ENCODE measurements around the gene PCIF1. TPM values are rescaled to one million over a fixed set of nuclear protein-coding genes. Genes with fewer than 3 reads are reported as not detected.

The PCIF1 gene
- total and polyA plus RNA-seq, 4 donors: 9.2 to 12.4 (median 11.5) TPM

GRCh38 chr20:45962031-45962755 lies 27.7 kb downstream of the PCIF1 start:
- Histone ChIP-seq H3K9me3 (ENCODE audit: control insufficient read depth in 4 of 4, low read length in 3 of 4) (no peaks in the 10 kb centered on the region), H3K27ac (ENCODE audit: low read depth in 1 of 2, low read length in 2 of 2) (no peak overlapping the region), H3K9ac (ENCODE audit: low read depth in 1 of 2, low read length in 2 of 2) (no peak overlapping the region), H3K27me3 (ENCODE audit: control insufficient read depth in 4 of 4, insufficient read depth in 4 of 4, low read length in 3 of 4) (no peaks in the 10 kb centered on the region), H3K36me3 (ENCODE audit: control insufficient read depth in 4 of 4, insufficient read depth in 3 of 4, low read depth in 1 of 4, low read length in 3 of 4) (peaks cover 15 to 90% (median 60%) of the 10 kb centered on the region in 4 donors), H3K4me1 (ENCODE audit: control insufficient read depth in 4 of 4, insufficient read depth in 4 of 4, low read length in 3 of 4) (no peaks in the 10 kb centered on the region), H3K4me3 (ENCODE audit: low read depth in 1 of 3, low read length in 3 of 3) (no peak overlapping the region)
- WGBS: 94% methylated on average over 26 of the region's 26 CpGs
- TF ChIP-seq FOXA2 (IDR thresholded peaks at IDR 0.05) (no peak), EGR1 (IDR thresholded peaks at IDR 0.05; ENCODE audit: low read depth in 2 of 2) (no peak), MAX (IDR thresholded peaks at IDR 0.05) (no peak), NR2F2 (IDR thresholded peaks at IDR 0.05) (no peak), ATF3 (IDR thresholded peaks at IDR 0.05) (no peak), FOXA1 (IDR thresholded peaks at IDR 0.05) (no peak), HNF4A (conservative IDR thresholded peaks at IDR 0.05) (no peak), YY1 (IDR thresholded peaks at IDR 0.05) (no peak), HNF4G (IDR thresholded peaks at IDR 0.05) (no peak), RXRA (IDR thresholded peaks at IDR 0.05) (no peak), RAD21 (IDR thresholded peaks at IDR 0.05) (no peak)
- no peak for DNase-seq (ENCODE audit: low spot score)

GRCh38 chr20:45963059-45964005 lies 28.8 kb downstream of the PCIF1 start:
- no peaks in the 10 kb centered on the region for H3K27me3 ChIP-seq (ENCODE audit: control insufficient read depth in 4 of 4, insufficient read depth in 4 of 4, low read length in 3 of 4)
- TF ChIP-seq CTCF (IDR thresholded peaks at IDR 0.05; ENCODE audit: low read depth, low read length, missing input control) (peak; percentile 44), RAD21 (IDR thresholded peaks at IDR 0.05) (peak; percentile 72 to 84), SP1 (IDR thresholded peaks at IDR 0.05) (no peak)
- H3K27ac ChIP-seq (ENCODE audit: low read depth in 1 of 2, low read length in 2 of 2): no peak overlapping the region
- WGBS: 85% methylated on average over 34 of the region's 34 CpGs
- no peak for DNase-seq (ENCODE audit: low spot score)
- no peak overlapping the region for H3K9ac ChIP-seq (ENCODE audit: low read depth in 1 of 2, low read length in 2 of 2)
- H3K9me3 ChIP-seq (ENCODE audit: control insufficient read depth in 4 of 4, low read length in 3 of 4): no peaks in the 10 kb centered on the region
- H3K4me3 ChIP-seq (ENCODE audit: low read depth in 1 of 3, low read length in 3 of 3): no peak overlapping the region
- H3K4me1 ChIP-seq (ENCODE audit: control insufficient read depth in 4 of 4, insufficient read depth in 4 of 4, low read length in 3 of 4): no peaks in the 10 kb centered on the region
- H3K36me3 ChIP-seq (ENCODE audit: control insufficient read depth in 4 of 4, insufficient read depth in 3 of 4, low read depth in 1 of 4, low read length in 3 of 4): peaks cover 15 to 90% (median 61%) of the 10 kb centered on the region in 4 donors

- Histone ChIP-seq H3K27ac (ENCODE audit: low read depth in 1 of 2, low read length in 2 of 2) (no peak overlapping the region), H3K36me3 (ENCODE audit: control insufficient read depth in 4 of 4, insufficient read depth in 3 of 4, low read depth in 1 of 4, low read length in 3 of 4) (peaks cover 15 to 88% (median 58%) of the 10 kb centered on the region in 4 donors), H3K4me3 (ENCODE audit: low read depth in 1 of 3, low read length in 3 of 3) (no peak overlapping the region), H3K9me3 (ENCODE audit: control insufficient read depth in 4 of 4, low read length in 3 of 4) (no peaks in the 10 kb centered on the region), H3K27me3 (ENCODE audit: control insufficient read depth in 4 of 4, insufficient read depth in 4 of 4, low read length in 3 of 4) (no peaks in the 10 kb centered on the region), H3K4me1 (ENCODE audit: control insufficient read depth in 4 of 4, insufficient read depth in 4 of 4, low read length in 3 of 4) (no peaks in the 10 kb centered on the region), H3K9ac (ENCODE audit: low read depth in 1 of 2, low read length in 2 of 2) (no peak overlapping the region)
- no peak for DNase-seq (ENCODE audit: low spot score)
- 93% methylated on average over 9 of the region's 9 CpGs for WGBS
- no peak for TF ChIP-seq FOXA1 (IDR thresholded peaks at IDR 0.05)
- TF ChIP-seq HNF4G (IDR thresholded peaks at IDR 0.05): no peak
- TF ChIP-seq EGR1 (IDR thresholded peaks at IDR 0.05; ENCODE audit: low read depth in 2 of 2): no peak
- no peak for TF ChIP-seq HNF4A (conservative IDR thresholded peaks at IDR 0.05)
- no peak for TF ChIP-seq ZBTB33 (IDR thresholded peaks at IDR 0.05)
- no peak for TF ChIP-seq NR2F2 (IDR thresholded peaks at IDR 0.05)
- no peak for TF ChIP-seq ATF3 (IDR thresholded peaks at IDR 0.05)
- TF ChIP-seq GABPA (IDR thresholded peaks at IDR 0.05 in 1 of 2, conservative IDR thresholded peaks at IDR 0.05 in 1 of 2): no peak
- no peak for TF ChIP-seq MAX (IDR thresholded peaks at IDR 0.05)
- no peak for TF ChIP-seq JUND (IDR thresholded peaks at IDR 0.05)
Measured at GRCh38 chr20:45964006-45964400, 29.5 kb downstream of the PCIF1 start.
